PC-9 (cell line): ENCODE measurements around the gene MICALL2. TPM values are rescaled to one million over a fixed set of nuclear protein-coding genes. Genes with fewer than 3 reads are reported as not detected.

ENCODE experiments used
- BruUV-seq: library from RNA; stranded (reverse); fragments of 400-500 nt; replicated peaks from 2 replicates; lab custom pipeline; 2021; lab: Mats Ljungman, UMichigan
- CTCF ChIA-PET: fragments of 300-600 bp; sonication (Branson Sonifier 250); formaldehyde crosslinking; loops from one replicate; lab custom pipeline; 2022; ENCODE audit warnings: antibody characterized with exemption; lab: Charles Lee
- POLR2A ChIA-PET: fragments of 300-600 bp; sonication (Branson Sonifier 250); formaldehyde crosslinking; loops from one replicate; lab custom pipeline; 2022; ENCODE audit warnings: antibody characterized with exemption; ENCODE audit not compliant: unreplicated experiment; lab: Charles Lee
- DNase-seq, 2 experiments: peaks; one replicate each; pipeline versions ENCODE4 v3.0.0 to v3.0.0-alpha.2; 2015 to 2022; ENCODE audit warnings: mixed read lengths in 1 of 2
- H2AFZ ChIP-seq: fragments of 200-600 bp; sonication (generic); 2 replicates; pipeline ENCODE4 v1.8.1; 2017; ENCODE audit warnings: antibody characterized with exemption
- H3F3A ChIP-seq: fragments of 200-600 bp; sonication (generic); 2 replicates; pipeline ENCODE4 v1.8.1; 2017; ENCODE audit warnings: antibody characterized with exemption, mild to moderate bottlenecking, low read depth; ENCODE audit not compliant: insufficient read depth
- H3K27ac ChIP-seq: fragments of 200-600 bp; sonication (generic); 2 replicates; pipeline ENCODE4 v1.6.1; 2016; ENCODE audit warnings: mixed run types
- H3K27me3 ChIP-seq: fragments of 200-600 bp; sonication (generic); 2 replicates; pipeline ENCODE4 v1.6.1; 2016; ENCODE audit warnings: low read depth, mixed run types; ENCODE audit not compliant: insufficient read depth
- H3K36me3 ChIP-seq: fragments of 200-600 bp; sonication (generic); 2 replicates; pipeline ENCODE4 v1.6.1; 2016; ENCODE audit warnings: low read depth, mixed run types
- H3K4me1 ChIP-seq: fragments of 200-600 bp; sonication (generic); replicated peaks from 2 replicates; pipeline ENCODE4 v1.6.1; 2016; ENCODE audit warnings: mixed run types; ENCODE audit not compliant: insufficient read depth
- H3K4me2 ChIP-seq: fragments of 200-600 bp; sonication (generic); 2 replicates; pipeline ENCODE4 v1.6.1; 2017; ENCODE audit warnings: mixed run types
- H3K4me3 ChIP-seq: fragments of 200-600 bp; sonication (generic); 2 replicates; pipeline ENCODE4 v1.6.1; 2016; ENCODE audit warnings: mixed run types
- H3K79me2 ChIP-seq: fragments of 200-600 bp; sonication (generic); 2 replicates; pipeline ENCODE4 v1.6.1; 2017; ENCODE audit warnings: low read depth, mixed run types
- H3K9me2 ChIP-seq: fragments of 200-600 bp; sonication (generic); 2 replicates; pipeline ENCODE4 v1.8.1; 2017; ENCODE audit warnings: mild to moderate bottlenecking; ENCODE audit not compliant: insufficient read depth
- H3K9me3 ChIP-seq: fragments of 200-600 bp; sonication (generic); 2 replicates; pipeline ENCODE4 v1.8.1; 2016; ENCODE audit warnings: low read depth; ENCODE audit not compliant: insufficient read depth
- H4K20me1 ChIP-seq: fragments of 200-600 bp; sonication (generic); 2 replicates; pipeline ENCODE4 v1.8.1; 2017; ENCODE audit not compliant: insufficient read depth
- EZH2 ChIP-seq: fragments of 200-600 bp; sonication (generic); IDR thresholded peaks from 2 replicates; pipeline ENCODE4 v1.8.0; 2017; ENCODE audit warnings: antibody characterized with exemption, low read depth
- intact Hi-C: fragments of 100-400 bp; cut with micrococcal nuclease; formaldehyde crosslinking; loops from one replicate; pipeline ENCODE4 v1.10.0; 2022; ENCODE audit not compliant: unreplicated experiment
- total RNA-seq: library from RNA; stranded (reverse); gene quantifications from 2 replicates; pipeline ENCODE4 v1.2.3, GENCODE V29; 2021
- TF ChIP-seq, protein P1 (sequence below): fragments of 200-600 bp; sonication (generic); conservative IDR thresholded peaks from 2 replicates; pipeline ENCODE4 v1.6.1; 2017; ENCODE audit warnings: mixed run types, antibody characterized with exemption, mild to moderate bottlenecking, moderate library complexity

Gene MICALL2
- total RNA-seq, 1 experiment from 2014 or later, result 104 TPM

DNA sequence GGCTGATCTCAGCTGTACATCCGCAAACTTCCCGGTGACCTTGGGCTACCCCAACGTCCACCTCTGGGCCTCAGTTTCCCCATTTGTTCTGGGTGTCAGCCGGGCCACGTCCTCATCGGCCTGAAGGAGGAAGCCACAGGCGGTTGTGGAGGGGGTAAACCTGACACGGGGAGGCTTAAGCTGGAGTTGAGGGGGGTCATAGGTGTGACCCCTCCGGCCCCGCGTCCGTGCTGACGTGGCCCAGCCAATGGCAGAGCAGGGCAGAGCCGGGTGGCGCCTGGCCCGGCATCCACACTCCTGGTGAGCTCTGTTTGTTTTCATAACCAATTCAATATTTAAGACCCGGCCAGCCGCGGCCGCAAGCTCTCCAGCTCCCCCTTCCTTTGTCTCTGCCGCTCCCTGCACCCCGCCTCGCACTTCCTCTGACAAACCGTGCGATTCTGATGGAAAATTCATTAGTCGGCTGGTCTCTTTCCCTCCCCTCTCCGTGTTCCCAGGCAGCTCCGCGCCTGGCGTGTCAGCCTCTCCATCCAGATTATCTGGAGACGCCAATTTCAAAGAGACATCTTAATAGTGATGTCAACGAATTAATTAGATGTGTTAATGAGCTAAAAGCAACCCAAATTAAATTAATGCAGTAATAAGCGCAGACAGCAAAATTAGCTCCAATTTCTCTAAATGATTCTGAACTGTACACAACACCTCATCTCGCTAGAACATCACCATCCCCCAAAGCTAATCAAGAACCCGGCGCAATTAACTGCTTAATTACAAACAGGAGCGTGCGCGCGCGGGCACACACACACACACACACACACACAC is 55.4 kb downstream of the MICALL2 start:
- intact Hi-C loops, result no loop called here
- Histone ChIP-seq H3K4me3 (no peak overlapping the region), H3K27ac (no peak overlapping the region), H3K4me2 (no peak overlapping the region), H2AFZ (no peak overlapping the region), H3K79me2 (no peaks in the 10 kb centered on the region), H3K4me1 (no peaks in the 10 kb centered on the region), H3K36me3 (no peaks in the 10 kb centered on the region), H4K20me1 (peaks cover 4% of the 10 kb centered on the region; the same call in 1 of the 2 replicates), H3K9me3 (peaks cover 9% of the 10 kb centered on the region; the same call in 1 of the 2 replicates), H3K27me3 (peaks cover 94% of the 10 kb centered on the region), H3K9me2 (no peaks in the 10 kb centered on the region), H3F3A (peaks cover 10% of the 10 kb centered on the region)
- POLR2A ChIA-PET, result interaction anchor here (0.5 kb wide), 1 partner anchor 168 kb away, joined by 4 read pairs; no protein-coding TSS in a partner anchor
- CTCF ChIA-PET, result no interaction called here
- BruUV-seq, result no TSS peak
- no peak for DNase-seq
- no peak for TF ChIP-seq EZH2
- TF ChIP-seq, protein P1, sequence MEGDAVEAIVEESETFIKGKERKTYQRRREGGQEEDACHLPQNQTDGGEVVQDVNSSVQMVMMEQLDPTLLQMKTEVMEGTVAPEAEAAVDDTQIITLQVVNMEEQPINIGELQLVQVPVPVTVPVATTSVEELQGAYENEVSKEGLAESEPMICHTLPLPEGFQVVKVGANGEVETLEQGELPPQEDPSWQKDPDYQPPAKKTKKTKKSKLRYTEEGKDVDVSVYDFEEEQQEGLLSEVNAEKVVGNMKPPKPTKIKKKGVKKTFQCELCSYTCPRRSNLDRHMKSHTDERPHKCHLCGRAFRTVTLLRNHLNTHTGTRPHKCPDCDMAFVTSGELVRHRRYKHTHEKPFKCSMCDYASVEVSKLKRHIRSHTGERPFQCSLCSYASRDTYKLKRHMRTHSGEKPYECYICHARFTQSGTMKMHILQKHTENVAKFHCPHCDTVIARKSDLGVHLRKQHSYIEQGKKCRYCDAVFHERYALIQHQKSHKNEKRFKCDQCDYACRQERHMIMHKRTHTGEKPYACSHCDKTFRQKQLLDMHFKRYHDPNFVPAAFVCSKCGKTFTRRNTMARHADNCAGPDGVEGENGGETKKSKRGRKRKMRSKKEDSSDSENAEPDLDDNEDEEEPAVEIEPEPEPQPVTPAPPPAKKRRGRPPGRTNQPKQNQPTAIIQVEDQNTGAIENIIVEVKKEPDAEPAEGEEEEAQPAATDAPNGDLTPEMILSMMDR, result no peak

- CTCF ChIA-PET, result no interaction called here
Observed at GRCh38 chr7:1402791-1403637, 56.3 kb downstream of the MICALL2 start.

More at GRCh38 chr7:1402791-1403637, 56.3 kb downstream of the MICALL2 start:
- no peak for DNase-seq
- H3K36me3 ChIP-seq, result no peaks in the 10 kb centered on the region
- H3K27ac ChIP-seq, result no peak overlapping the region
- H3K27me3 ChIP-seq, result peaks cover 85% of the 10 kb centered on the region
- no peaks in the 10 kb centered on the region for H3K79me2 ChIP-seq
- POLR2A ChIA-PET, result interaction anchor here (0.5 kb wide), 1 partner anchor 167 kb away, joined by 4 read pairs; no protein-coding TSS in a partner anchor
- no peaks in the 10 kb centered on the region for H3K9me2 ChIP-seq
- no peaks in the 10 kb centered on the region for H3K4me1 ChIP-seq
- BruUV-seq, result no TSS peak
- H3K4me2 ChIP-seq, result no peak overlapping the region
- H2AFZ ChIP-seq, result no peak overlapping the region
- H3K9me3 ChIP-seq, result peaks cover 9% of the 10 kb centered on the region; the same call in 1 of the 2 replicates
- H4K20me1 ChIP-seq, result no peaks in the 10 kb centered on the region
- intact Hi-C loops, result no loop called here
- H3K4me3 ChIP-seq, result no peak overlapping the region
- peaks cover 10% of the 10 kb centered on the region for H3F3A ChIP-seq
- TF ChIP-seq EZH2, result no peak
- TF ChIP-seq, protein P1, result no peak
